ENCODE data around the gene SAMD5.
A peak's percentile ranks its signal among the peaks of the same experiment; 100 is the strongest.

Gene SAMD5

DNA sequence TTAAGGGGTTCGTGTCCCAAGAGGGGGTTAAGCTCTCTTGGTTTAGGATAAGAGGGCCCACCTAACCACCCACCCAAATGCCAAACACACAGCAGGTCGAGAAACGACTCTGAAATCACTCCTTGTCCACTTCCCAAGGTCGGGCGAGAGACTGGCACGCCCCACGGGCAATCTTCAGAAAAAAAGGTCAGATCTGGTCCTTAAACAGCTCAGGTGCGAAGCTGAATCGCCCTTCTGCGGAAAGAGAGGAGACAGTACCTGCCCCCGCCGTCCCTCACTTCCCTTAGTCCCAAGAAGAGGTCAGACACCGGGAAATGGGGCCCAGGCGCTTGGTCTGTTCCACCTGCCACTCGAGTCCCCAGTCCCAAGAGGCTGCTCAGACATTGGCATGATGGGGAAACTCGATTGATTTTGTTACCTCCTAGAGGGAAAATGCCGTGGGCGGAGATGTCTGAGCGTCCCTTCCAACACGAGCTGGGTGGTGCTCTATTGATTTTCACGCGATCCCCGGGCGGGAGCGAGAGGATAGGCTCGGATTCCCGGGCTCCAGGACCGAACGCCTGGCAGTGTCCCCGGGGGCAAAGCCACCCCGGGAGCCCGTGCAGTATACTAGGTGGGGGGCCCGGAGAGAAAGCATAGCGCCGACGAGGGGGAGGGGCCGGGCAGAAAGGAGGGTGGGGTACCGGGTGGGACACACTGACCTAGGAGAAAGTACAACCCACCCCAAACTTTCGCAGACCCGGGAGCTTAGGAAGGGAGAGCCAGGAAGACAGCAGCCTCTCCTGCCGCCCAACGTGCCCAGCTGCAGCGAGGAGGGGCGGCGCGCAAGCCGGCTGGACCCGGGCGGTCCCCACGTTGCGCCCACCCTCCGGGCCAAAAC is 1.1 kb upstream of the SAMD5 start:
- DNase-seq (ENCODE audit: low read depth), result no peak
- H3K4me3 ChIP-seq (ENCODE audit: control insufficient read depth, low read depth, low read length), result peak overlapping the region; percentile 96
- TF ChIP-seq, protein P1, sequence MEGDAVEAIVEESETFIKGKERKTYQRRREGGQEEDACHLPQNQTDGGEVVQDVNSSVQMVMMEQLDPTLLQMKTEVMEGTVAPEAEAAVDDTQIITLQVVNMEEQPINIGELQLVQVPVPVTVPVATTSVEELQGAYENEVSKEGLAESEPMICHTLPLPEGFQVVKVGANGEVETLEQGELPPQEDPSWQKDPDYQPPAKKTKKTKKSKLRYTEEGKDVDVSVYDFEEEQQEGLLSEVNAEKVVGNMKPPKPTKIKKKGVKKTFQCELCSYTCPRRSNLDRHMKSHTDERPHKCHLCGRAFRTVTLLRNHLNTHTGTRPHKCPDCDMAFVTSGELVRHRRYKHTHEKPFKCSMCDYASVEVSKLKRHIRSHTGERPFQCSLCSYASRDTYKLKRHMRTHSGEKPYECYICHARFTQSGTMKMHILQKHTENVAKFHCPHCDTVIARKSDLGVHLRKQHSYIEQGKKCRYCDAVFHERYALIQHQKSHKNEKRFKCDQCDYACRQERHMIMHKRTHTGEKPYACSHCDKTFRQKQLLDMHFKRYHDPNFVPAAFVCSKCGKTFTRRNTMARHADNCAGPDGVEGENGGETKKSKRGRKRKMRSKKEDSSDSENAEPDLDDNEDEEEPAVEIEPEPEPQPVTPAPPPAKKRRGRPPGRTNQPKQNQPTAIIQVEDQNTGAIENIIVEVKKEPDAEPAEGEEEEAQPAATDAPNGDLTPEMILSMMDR (IDR thresholded peaks at IDR 0.05; ENCODE audit: control insufficient read depth, insufficient read depth, low read depth, low read length, missing control alignments), result no peak

DNA sequence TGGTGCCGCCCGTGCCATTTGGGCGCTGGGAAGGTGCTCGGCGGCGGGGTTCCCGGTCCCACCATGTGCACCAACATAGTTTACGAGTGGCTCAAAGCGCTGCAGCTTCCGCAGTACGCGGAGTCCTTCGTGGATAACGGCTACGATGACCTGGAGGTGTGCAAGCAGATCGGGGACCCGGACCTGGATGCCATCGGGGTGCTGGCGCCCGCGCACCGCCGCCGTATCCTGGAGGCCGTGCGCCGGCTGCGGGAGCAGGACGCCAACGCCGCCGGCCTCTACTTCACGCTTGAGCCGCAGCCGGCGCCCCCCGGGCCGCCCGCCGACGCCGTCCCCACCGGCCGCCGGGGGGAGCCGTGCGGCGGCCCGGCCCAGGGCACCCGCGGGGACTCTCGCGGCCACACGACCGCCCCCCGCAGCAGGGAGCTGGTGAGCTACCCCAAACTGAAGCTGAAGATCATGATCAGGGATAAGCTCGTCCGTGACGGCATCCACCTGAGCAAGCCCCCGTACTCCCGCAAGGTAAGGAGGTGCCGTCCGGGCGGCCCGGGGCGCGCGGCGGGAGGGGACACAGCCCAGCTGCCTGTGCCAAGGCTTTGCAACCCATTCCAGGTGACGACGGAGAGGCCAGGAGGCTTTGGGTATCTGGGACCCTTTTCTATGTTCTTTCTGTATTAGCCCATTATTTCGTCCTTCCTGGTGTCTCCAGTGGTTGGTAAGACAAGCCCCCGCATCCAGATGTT is 547 bp downstream of the SAMD5 start:
- H3K4me3 ChIP-seq (ENCODE audit: control insufficient read depth, low read depth, low read length), result peak overlapping the region; percentile 80
- no peak for DNase-seq (ENCODE audit: low read depth)
- TF ChIP-seq, protein P1 (IDR thresholded peaks at IDR 0.05; ENCODE audit: control insufficient read depth, insufficient read depth, low read depth, low read length, missing control alignments), result no peak

DNA sequence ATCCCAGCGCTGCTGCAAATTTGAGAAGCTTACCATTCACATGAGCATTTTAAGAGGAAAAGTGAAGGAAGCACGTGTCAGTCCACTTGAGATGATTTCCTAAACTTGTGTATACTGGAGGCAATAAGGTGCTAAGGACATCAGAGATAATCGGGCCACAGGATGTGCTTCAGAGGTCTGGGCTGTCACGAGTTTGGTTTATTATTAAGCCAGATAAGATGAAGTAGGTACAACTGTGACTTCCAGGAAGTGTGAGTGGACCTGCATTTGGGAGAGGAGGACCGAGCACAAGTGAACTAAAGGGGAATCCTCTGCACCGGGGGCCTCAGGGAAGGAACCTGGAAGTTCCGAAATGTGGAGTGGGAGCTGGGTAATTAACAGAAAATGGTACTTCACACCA is 1.4 kb downstream of the SAMD5 start:
- DNase-seq (ENCODE audit: low read depth), result no peak
- peak overlapping the region; percentile 80 for H3K4me3 ChIP-seq (ENCODE audit: control insufficient read depth, low read depth, low read length)
- TF ChIP-seq, protein P1 (IDR thresholded peaks at IDR 0.05; ENCODE audit: control insufficient read depth, insufficient read depth, low read depth, low read length, missing control alignments), result no peak

DNA sequence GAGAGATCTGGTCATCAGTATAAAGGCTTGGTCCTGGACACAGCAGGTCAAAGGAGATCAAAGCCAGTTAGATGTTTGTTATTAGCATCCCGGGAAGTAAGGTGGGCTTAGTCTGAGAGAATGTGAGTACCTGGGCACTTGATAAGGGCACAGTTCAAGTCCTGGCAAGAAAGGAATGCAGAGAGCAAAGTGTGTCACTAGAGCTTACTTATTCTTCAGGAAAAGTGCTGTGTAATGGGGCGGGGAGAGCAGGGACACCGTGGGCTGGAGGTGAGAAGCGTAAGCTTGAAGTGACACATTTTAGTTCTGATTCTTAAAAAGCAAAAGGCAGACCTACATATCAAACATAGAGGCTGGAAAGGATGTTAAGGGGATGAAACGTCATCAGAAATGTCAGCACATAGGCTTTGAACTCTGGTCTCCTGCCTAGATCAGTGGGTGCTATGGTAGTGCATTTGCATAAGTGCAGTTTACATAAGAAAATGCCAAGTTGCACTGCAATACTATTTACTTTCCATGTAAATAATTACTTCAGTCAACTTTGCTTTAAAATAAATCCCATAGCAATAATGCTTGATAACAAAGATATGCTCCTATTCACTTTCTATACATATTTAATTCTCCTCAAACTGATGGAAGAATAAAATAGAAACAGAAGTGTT is 2.6 kb downstream of the SAMD5 start:
- H3K4me3 ChIP-seq (ENCODE audit: control insufficient read depth, low read depth, low read length), result no peak overlapping the region
- no peak for DNase-seq (ENCODE audit: low read depth)
- TF ChIP-seq, protein P1 (IDR thresholded peaks at IDR 0.05; ENCODE audit: control insufficient read depth, insufficient read depth, low read depth, low read length, missing control alignments), result no peak

DNA sequence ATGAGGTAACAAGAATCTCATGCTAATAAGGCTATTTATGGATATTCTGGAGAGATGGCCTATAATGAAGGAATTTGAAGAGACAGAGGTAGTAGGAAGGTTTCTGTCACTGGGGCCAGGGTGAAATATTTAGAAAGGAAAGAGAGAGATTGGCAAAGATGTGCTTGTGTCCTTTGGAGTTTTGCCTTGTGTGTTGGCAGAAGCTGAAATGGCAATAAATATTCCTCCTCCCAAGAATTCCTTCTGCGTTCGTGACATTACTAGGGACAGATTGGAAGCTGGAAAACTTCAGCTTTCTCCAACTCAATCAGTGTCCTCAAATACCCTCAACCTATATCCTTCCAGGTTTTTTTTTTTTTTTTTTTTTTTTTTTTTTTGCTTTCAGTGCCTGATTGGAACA is 6.3 kb downstream of the SAMD5 start:
- TF ChIP-seq, protein P1 (IDR thresholded peaks at IDR 0.05; ENCODE audit: control insufficient read depth, insufficient read depth, low read depth, low read length, missing control alignments), result no peak
- DNase-seq (ENCODE audit: low read depth), result no peak
- H3K4me3 ChIP-seq (ENCODE audit: control insufficient read depth, low read depth, low read length), result no peak overlapping the region

DNA sequence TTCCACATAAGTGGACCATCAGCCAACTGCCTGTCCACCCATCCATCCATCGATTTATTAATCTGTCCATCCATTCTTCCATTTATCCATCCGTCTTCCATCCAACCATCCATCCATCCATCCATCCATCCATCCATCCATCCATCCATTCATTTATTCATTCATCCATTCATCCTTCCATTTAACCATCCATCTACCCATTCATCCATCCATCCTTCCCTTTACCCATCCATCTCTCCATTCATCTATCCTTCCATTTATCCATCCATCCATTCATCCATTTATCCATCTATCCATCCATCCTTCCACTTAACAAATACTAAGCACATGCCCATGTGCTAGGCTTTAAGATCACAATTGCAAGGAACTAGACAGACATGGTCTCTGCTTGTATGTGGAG is 6.8 kb downstream of the SAMD5 start:
- TF ChIP-seq, protein P1 (IDR thresholded peaks at IDR 0.05; ENCODE audit: control insufficient read depth, insufficient read depth, low read depth, low read length, missing control alignments), result no peak
- no peak for DNase-seq (ENCODE audit: low read depth)
- no peak overlapping the region for H3K4me3 ChIP-seq (ENCODE audit: control insufficient read depth, low read depth, low read length)
